BLaER1 treated with 17β-estradiol and CSF1 and Interleukin-3, amounts not matched to agents 10 nM and 100 nM (cell line): ENCODE measurements around the gene PHKG2.
A peak's percentile ranks its signal among the peaks of the same experiment; 100 is the strongest.

ENCODE experiments used
- H3K27ac ChIP-seq, 11 experiments: shearing (Covaris generic); formaldehyde crosslinking; 2 replicates each; pipeline ENCODE4 v1.8.1; 2022
- H3K27me3 ChIP-seq, 11 experiments: shearing (Covaris generic); formaldehyde crosslinking; 2 replicates each; pipeline ENCODE4 v1.8.1; 2022
- H3K36me3 ChIP-seq, 11 experiments: shearing (Covaris generic); formaldehyde crosslinking; 2 replicates each; pipeline ENCODE4 v1.8.1; 2022
- H3K4me1 ChIP-seq, 10 experiments: shearing (Covaris generic); formaldehyde crosslinking; 2 replicates each; pipeline ENCODE4 v1.8.1; 2022
- H3K4me2 ChIP-seq, 11 experiments: shearing (Covaris generic); formaldehyde crosslinking; 2 replicates each; pipeline ENCODE4 v1.8.1; 2022
- H3K4me3 ChIP-seq, 10 experiments: shearing (Covaris generic); formaldehyde crosslinking; 2 replicates each; pipeline ENCODE4 v1.8.1; 2022
- H3K9ac ChIP-seq, 11 experiments: shearing (Covaris generic); formaldehyde crosslinking; 2 replicates each; pipeline ENCODE4 v1.8.1; 2022
- H3K9me3 ChIP-seq, 11 experiments: shearing (Covaris generic); formaldehyde crosslinking; replicated peaks in 1 of 11; 2 replicates each; pipeline ENCODE4 v1.8.1; 2022
- H4K20me1 ChIP-seq, 11 experiments: shearing (Covaris generic); formaldehyde crosslinking; 2 replicates each; pipeline ENCODE4 v1.8.1; 2022
- Cebpa-rat ChIP-seq, 11 experiments: shearing (Covaris generic); IDR thresholded peaks; 2 replicates each; pipeline ENCODE4 v1.8.1; 2022

Gene PHKG2

DNA sequence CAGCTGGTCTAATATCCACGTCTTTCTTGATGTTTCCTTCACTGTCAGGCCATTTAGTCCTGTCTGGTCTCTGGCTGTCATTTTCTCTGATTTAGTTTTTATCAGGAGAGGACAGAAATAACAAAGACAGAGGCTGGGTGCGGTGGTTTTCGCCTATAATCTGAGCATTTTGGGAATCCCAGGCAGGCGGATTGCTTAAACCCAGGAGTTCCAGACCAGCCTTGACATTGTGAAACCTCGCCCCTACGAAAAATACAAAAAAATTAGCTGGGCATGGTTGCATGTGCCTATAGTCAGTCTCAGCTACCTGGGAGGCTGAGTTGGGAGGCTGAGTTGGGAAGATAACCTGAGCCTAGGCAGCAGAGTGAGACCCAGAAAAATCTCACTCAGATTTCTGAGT lies 42.2 kb upstream of the PHKG2 start:
- peaks cover 5 to 88% (median 69%) of the 10 kb centered on the region in 11 experiments; a peak in 21 of 22 replicates for H4K20me1 ChIP-seq
- no peak overlapping the region for H3K4me2 ChIP-seq
- peaks cover 0 to 10% (median 0%) of the 10 kb centered on the region in 10 experiments; a peak in 8 of 20 replicates for H3K4me1 ChIP-seq
- TF ChIP-seq Cebpa-rat (IDR thresholded peaks at IDR 0.05): no peak
- H3K9me3 ChIP-seq: no peaks in the 10 kb centered on the region
- no peak overlapping the region for H3K9ac ChIP-seq
- no peak overlapping the region for H3K27ac ChIP-seq
- no peak overlapping the region for H3K4me3 ChIP-seq
- H3K36me3 ChIP-seq: peaks cover 96 to 100% (median 98%) of the 10 kb centered on the region in 11 experiments
- H3K27me3 ChIP-seq: no peaks in the 10 kb centered on the region

DNA sequence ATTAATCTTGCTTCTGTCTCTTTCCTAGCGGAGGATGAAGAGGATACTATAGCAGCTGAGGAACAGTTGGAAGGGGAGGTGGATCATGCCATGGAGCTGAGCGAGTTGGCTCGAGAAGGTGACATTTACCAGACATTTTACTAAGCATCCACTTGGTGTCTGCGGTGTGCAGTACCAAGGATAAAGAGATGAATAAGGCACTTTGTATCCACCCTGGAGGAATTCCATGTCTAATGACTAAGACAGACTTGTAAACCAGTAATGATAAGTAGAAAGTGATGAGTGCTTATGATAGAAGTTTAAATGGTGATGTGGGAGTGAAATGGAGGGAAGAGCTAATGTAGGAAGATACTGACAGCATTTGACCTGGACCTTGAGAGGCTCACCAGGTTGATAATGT lies 37.3 kb upstream of the PHKG2 start:
- Histone ChIP-seq H3K4me3 (no peak overlapping the region), H3K4me2 (no peak overlapping the region), H3K4me1 (peaks cover 15 to 50% (median 31%) of the 10 kb centered on the region in 10 experiments), H3K9ac (no peak overlapping the region; a peak in 1 of 22 replicates), H3K9me3 (no peaks in the 10 kb centered on the region), H3K36me3 (peaks cover 88 to 100% (median 94%) of the 10 kb centered on the region in 11 experiments), H3K27ac (no peak overlapping the region), H4K20me1 (peaks cover 0 to 69% (median 47%) of the 10 kb centered on the region in 11 experiments; a peak in 18 of 22 replicates), H3K27me3 (no peaks in the 10 kb centered on the region)
- TF ChIP-seq Cebpa-rat (IDR thresholded peaks at IDR 0.05): no peak

DNA sequence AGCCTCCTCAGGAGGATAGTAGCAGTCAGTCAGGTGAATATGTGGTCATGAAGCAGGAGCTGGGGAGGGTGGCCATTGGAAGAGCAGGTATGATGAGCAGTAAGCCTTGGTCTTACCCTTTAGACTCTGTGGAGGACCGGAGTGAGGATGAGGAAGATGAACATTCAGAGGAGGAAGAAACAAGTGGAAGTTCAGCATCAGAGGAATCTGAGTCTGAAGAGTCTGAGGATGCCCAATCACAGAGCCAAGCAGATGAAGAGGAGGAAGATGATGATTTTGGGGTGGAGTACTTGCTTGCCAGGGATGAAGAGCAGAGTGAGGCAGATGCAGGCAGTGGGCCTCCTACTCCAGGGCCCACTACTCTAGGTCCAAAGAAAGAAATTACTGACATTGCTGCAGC lies 36.5 kb upstream of the PHKG2 start:
- Histone ChIP-seq H4K20me1 (peaks cover 0 to 72% (median 42%) of the 10 kb centered on the region in 11 experiments; a peak in 18 of 22 replicates), H3K27me3 (no peaks in the 10 kb centered on the region), H3K27ac (no peak overlapping the region), H3K9me3 (no peaks in the 10 kb centered on the region), H3K9ac (no peak overlapping the region), H3K4me3 (no peak overlapping the region), H3K4me1 (peaks cover 20 to 58% (median 39%) of the 10 kb centered on the region in 10 experiments), H3K36me3 (peaks cover 88 to 100% (median 94%) of the 10 kb centered on the region in 11 experiments), H3K4me2 (no peak overlapping the region)
- no peak for TF ChIP-seq Cebpa-rat (IDR thresholded peaks at IDR 0.05)

DNA sequence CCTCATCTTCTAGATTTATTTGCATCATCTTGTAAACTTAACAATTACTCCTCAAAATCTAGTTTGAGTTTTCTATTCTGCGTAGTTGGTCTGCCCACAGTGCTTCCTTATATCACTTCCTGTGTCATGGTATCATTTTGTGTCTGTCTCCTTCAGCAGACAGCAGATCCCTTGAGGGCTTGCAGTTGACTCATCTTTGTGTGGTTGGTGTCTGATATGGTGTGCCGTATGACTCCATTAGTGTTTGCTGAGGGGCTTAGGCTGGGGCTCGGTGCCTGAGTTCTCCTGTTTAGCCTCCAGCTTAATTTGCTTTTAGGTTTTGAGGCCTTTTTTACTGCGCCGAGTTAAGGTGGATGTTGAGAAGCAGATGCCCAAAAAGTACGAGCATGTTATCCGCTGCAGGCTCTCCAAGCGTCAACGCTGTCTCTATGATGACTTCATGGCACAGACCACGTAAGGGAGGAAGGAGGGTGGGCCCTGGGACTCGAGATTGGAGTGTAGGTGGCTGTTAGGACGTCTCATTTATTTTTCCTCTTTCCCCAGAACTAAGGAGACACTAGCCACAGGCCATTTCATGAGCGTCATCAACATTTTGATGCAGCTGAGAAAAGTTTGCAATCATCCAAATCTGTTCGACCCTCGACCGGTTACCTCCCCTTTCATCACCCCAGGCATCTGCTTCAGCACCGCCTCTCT lies 32.3 kb upstream of the PHKG2 start:
- no peaks in the 10 kb centered on the region for H3K9me3 ChIP-seq
- TF ChIP-seq Cebpa-rat (IDR thresholded peaks at IDR 0.05): no peak
- peak overlapping the region; percentile 25 to 76 (median 68); a peak in 20 of 22 replicates for H3K9ac ChIP-seq
- peak overlapping the region in 1 of 10 experiments; percentile 35; a peak in 1 of 20 replicates for H3K4me3 ChIP-seq
- peaks cover 86 to 100% (median 94%) of the 10 kb centered on the region in 11 experiments for H3K36me3 ChIP-seq
- H3K4me1 ChIP-seq: peaks cover 20 to 66% (median 46%) of the 10 kb centered on the region in 10 experiments
- H3K27me3 ChIP-seq: no peaks in the 10 kb centered on the region
- H3K4me2 ChIP-seq: peak overlapping the region; percentile 30 to 88 (median 72)
- H4K20me1 ChIP-seq: peaks cover 17 to 74% (median 26%) of the 10 kb centered on the region in 11 experiments; a peak in 20 of 22 replicates
- peak overlapping the region; percentile 59 to 94 (median 84) for H3K27ac ChIP-seq

DNA sequence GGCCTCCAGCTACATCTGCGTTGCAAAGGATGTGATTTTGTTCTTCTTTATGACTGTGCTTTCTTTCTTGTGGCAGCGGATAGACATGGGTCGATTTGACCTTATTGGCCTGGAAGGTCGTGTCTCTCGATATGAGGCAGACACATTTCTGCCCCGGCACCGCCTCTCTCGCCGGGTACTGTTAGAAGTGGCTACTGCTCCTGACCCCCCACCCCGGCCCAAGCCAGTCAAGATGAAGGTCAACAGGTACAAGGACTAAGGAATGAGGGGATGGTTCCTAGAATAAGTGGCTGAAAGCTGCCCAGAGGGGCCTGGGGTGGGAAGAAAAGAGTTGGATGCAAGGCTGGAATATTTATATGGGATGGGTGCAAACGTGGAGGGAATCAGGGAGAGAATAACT lies 28.1 kb upstream of the PHKG2 start:
- no peaks in the 10 kb centered on the region for H3K9me3 ChIP-seq
- H3K36me3 ChIP-seq: peaks cover 88 to 100% (median 94%) of the 10 kb centered on the region in 11 experiments
- peaks cover 26 to 94% (median 65%) of the 10 kb centered on the region in 11 experiments; a peak in 21 of 22 replicates for H4K20me1 ChIP-seq
- peaks cover 13 to 47% (median 34%) of the 10 kb centered on the region in 10 experiments for H3K4me1 ChIP-seq
- H3K4me3 ChIP-seq: no peak overlapping the region
- no peak overlapping the region for H3K4me2 ChIP-seq
- no peak overlapping the region for H3K27ac ChIP-seq
- TF ChIP-seq Cebpa-rat (IDR thresholded peaks at IDR 0.05): no peak
- no peaks in the 10 kb centered on the region for H3K27me3 ChIP-seq
- H3K9ac ChIP-seq: peak overlapping the region in 1 of 11 experiments; percentile 18; a peak in 1 of 22 replicates

DNA sequence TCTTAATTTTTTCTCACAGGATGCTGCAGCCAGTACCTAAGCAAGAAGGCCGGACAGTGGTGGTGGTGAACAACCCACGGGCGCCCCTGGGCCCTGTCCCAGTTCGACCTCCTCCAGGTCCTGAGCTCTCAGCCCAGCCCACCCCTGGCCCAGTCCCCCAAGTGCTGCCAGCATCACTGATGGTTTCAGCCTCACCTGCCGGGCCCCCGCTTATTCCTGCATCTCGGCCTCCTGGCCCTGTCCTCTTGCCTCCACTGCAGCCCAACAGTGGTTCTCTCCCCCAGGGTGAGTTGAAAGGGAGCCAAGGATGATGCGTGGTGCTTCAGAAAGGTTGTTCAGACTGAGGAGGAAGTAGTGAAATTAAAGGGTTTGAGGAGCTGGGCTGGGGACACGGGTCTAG lies 27.5 kb upstream of the PHKG2 start:
- peaks cover 89 to 100% (median 98%) of the 10 kb centered on the region in 11 experiments for H3K36me3 ChIP-seq

DNA sequence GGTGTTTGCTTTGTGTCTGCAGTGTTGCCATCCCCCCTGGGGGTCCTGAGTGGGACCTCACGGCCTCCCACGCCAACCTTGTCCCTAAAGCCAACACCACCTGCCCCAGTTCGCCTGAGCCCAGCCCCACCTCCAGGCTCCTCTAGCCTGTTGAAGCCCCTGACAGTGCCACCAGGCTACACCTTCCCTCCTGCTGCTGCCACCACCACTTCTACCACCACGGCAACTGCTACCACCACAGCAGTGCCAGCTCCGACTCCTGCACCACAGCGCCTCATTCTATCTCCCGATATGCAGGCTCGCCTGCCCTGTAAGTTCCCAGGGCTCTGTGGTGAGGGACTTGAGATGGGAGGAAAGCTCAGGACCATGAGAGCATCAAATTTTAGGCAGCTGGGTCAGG lies 27.1 kb upstream of the PHKG2 start:
- peaks cover 2 to 47% (median 29%) of the 10 kb centered on the region in 10 experiments for H3K4me1 ChIP-seq
- no peak for TF ChIP-seq Cebpa-rat (IDR thresholded peaks at IDR 0.05)
- H3K27me3 ChIP-seq: no peaks in the 10 kb centered on the region
- H3K36me3 ChIP-seq: peaks cover 88 to 100% (median 99%) of the 10 kb centered on the region in 11 experiments
- no peak overlapping the region for H3K9ac ChIP-seq
- no peak overlapping the region for H3K4me3 ChIP-seq
- H4K20me1 ChIP-seq: peaks cover 26 to 100% (median 75%) of the 10 kb centered on the region in 11 experiments; a peak in 21 of 22 replicates
- no peak overlapping the region for H3K4me2 ChIP-seq
- H3K27ac ChIP-seq: no peak overlapping the region
- H3K9me3 ChIP-seq: no peaks in the 10 kb centered on the region

More for the DNA sequence above, 27.5 kb upstream of the PHKG2 start:
- Histone ChIP-seq H3K4me1 (peaks cover 7 to 47% (median 34%) of the 10 kb centered on the region in 10 experiments), H3K4me3 (no peak overlapping the region), H4K20me1 (peaks cover 26 to 100% (median 71%) of the 10 kb centered on the region in 11 experiments; a peak in 21 of 22 replicates), H3K9me3 (no peaks in the 10 kb centered on the region), H3K27ac (no peak overlapping the region), H3K9ac (peak overlapping the region in 1 of 11 experiments; percentile 18; a peak in 1 of 22 replicates), H3K27me3 (no peaks in the 10 kb centered on the region), H3K4me2 (no peak overlapping the region)
- no peak for TF ChIP-seq Cebpa-rat (IDR thresholded peaks at IDR 0.05)

DNA sequence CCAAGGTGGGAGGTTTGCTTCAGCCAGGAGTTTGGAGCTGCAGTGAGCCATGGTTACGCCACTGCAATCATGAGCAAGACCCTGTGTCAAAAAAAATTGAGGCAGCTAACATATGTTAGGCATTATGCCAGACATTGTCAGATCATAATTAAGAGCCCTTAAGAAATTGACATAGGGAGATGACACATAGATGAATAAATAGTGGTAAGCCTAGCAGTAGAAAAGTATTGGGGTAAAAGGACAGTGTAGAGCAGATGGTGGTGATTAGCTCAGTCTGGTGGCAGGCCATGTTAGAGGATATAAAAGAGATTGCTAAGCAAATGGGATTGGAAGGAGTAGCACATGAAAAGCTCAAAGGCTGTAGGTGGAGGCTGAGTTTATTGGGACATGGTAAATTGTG lies 26.6 kb upstream of the PHKG2 start:
- Histone ChIP-seq H3K4me2 (no peak overlapping the region), H3K4me1 (peaks cover 0 to 47% (median 25%) of the 10 kb centered on the region in 10 experiments; a peak in 14 of 20 replicates), H3K27me3 (no peaks in the 10 kb centered on the region), H3K9me3 (no peaks in the 10 kb centered on the region), H3K36me3 (peaks cover 88 to 100% (median 99%) of the 10 kb centered on the region in 11 experiments), H3K27ac (no peak overlapping the region), H3K4me3 (no peak overlapping the region), H3K9ac (peak overlapping the region in 1 of 11 experiments; percentile 36; a peak in 1 of 22 replicates), H4K20me1 (peaks cover 26 to 100% (median 80%) of the 10 kb centered on the region in 11 experiments; a peak in 21 of 22 replicates)
- TF ChIP-seq Cebpa-rat (IDR thresholded peaks at IDR 0.05): no peak

DNA sequence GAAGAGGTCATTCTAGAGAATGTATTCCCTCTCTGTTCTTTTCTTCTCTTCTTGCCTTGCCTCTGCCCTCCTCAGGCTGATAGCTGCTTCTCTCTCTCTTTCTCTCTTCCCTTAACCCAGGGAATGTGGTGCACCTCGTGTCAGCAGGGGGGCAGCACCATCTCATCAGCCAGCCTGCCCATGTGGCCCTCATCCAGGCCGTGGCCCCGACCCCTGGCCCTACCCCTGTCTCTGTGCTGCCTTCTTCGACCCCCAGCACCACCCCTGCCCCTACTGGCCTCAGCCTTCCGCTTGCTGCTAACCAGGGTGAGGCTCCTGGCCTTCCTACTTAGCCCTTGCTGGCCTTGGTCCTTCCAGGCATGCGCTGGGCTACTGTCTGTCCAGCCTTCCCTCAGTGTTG lies 25.8 kb upstream of the PHKG2 start:
- Histone ChIP-seq H3K27ac (0 out of 22 replicates have a peak overlapping the region, but pooled peaks of 2 of the 11 experiments have one; percentile 2 to 16), H3K4me1 (peaks cover 1 to 44% (median 23%) of the 10 kb centered on the region in 10 experiments; a peak in 18 of 20 replicates), H3K36me3 (peaks cover 88 to 100% (median 99%) of the 10 kb centered on the region in 11 experiments), H3K9ac (peak overlapping the region in 1 of 11 experiments; percentile 36; a peak in 1 of 22 replicates), H3K4me2 (no peak overlapping the region), H3K4me3 (no peak overlapping the region), H3K9me3 (no peaks in the 10 kb centered on the region), H3K27me3 (no peaks in the 10 kb centered on the region), H4K20me1 (peaks cover 32 to 100% (median 82%) of the 10 kb centered on the region in 11 experiments; a peak in 21 of 22 replicates)
- TF ChIP-seq Cebpa-rat (IDR thresholded peaks at IDR 0.05): no peak
